GM12874 (cell line): ENCODE data around the gene PAXX.

Experiments used
- CTCF ChIP-seq: IDR thresholded peaks from 2 replicates; pipeline ENCODE4 v1.5.1; 2011; ENCODE audit warnings: low read depth, mild to moderate bottlenecking, control low read depth, low read length, moderate library complexity; ENCODE audit not compliant: insufficient read depth

The PAXX gene

GRCh38 chr9:136960938-136961275 is 31.3 kb upstream of the PAXX start:
- TF ChIP-seq CTCF, result no peak

- TF ChIP-seq CTCF, result no peak
Observed at GRCh38 chr9:136961279-136962065, 30.8 kb upstream of the PAXX start.

- no peak for TF ChIP-seq CTCF
Observed at GRCh38 chr9:136962163-136962562, 30.1 kb upstream of the PAXX start.

- TF ChIP-seq CTCF, result no peak
Observed at GRCh38 chr9:136962701-136963248, 29.4 kb upstream of the PAXX start.

GRCh38 chr9:136963341-136963740 is 28.9 kb upstream of the PAXX start:
- no peak for TF ChIP-seq CTCF

GRCh38 chr9:136963751-136964150 is 28.5 kb upstream of the PAXX start:
- TF ChIP-seq CTCF, result no peak

GRCh38 chr9:136964171-136964689 is 28.0 kb upstream of the PAXX start:
- TF ChIP-seq CTCF, result no peak
